Right lobe of liver (tissue), 4 donors: ENCODE data around the gene DCST1.

Experiments
- POLR2A ChIP-seq: fragments of 450-650 bp; IDR thresholded peaks from one replicate; pipeline ENCODE4 v1.6.1; 2017; ENCODE audit warnings: antibody characterized with exemption, mild to moderate bottlenecking
- TF ChIP-seq, protein P1 (sequence below), 4 donors: fragments of 200-600 bp in 3 of 4; fragments of 450-650 bp in 1 of 4; IDR thresholded peaks; one replicate each; pipeline versions ENCODE4 v1.5.1 to v1.8.0; 2016 to 2022; ENCODE audit warnings: antibody characterized with exemption in 4 of 4, mild to moderate bottlenecking in 2 of 4
- donor health status: DM: no; HTN: no; CAD: no.
- donor health status: DM: no; HTN: no; CAD: no.
- donor health status: DM: no; HTN: yes; CAD: no.

GRCh38 chr1:155049651-155050559, 16.3 kb downstream of the DCST1 start:
- TF ChIP-seq, protein P1, sequence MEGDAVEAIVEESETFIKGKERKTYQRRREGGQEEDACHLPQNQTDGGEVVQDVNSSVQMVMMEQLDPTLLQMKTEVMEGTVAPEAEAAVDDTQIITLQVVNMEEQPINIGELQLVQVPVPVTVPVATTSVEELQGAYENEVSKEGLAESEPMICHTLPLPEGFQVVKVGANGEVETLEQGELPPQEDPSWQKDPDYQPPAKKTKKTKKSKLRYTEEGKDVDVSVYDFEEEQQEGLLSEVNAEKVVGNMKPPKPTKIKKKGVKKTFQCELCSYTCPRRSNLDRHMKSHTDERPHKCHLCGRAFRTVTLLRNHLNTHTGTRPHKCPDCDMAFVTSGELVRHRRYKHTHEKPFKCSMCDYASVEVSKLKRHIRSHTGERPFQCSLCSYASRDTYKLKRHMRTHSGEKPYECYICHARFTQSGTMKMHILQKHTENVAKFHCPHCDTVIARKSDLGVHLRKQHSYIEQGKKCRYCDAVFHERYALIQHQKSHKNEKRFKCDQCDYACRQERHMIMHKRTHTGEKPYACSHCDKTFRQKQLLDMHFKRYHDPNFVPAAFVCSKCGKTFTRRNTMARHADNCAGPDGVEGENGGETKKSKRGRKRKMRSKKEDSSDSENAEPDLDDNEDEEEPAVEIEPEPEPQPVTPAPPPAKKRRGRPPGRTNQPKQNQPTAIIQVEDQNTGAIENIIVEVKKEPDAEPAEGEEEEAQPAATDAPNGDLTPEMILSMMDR (IDR thresholded peaks at IDR 0.05), result no peak
- no peak for TF ChIP-seq POLR2A
